GM12878 (cell line): Measurements from ENCODE around the gene TCF7. TPM values are rescaled to one million over a fixed set of nuclear protein-coding genes. Genes with fewer than 3 reads are reported as not detected.

Experiments
- ATF2 ChIP-seq: IDR thresholded peaks from 2 replicates; pipeline ENCODE4 v1.6.1; 2012; ENCODE audit warnings: low read length, inconsistent platforms
- ATF7 ChIP-seq: fragments of 450-650 bp; IDR thresholded peaks from 2 replicates; pipeline ENCODE4 v1.6.1; 2016; ENCODE audit warnings: low read depth, mild to moderate bottlenecking
- BCLAF1 ChIP-seq: fragments of 450-650 bp; IDR thresholded peaks from 2 replicates; pipeline ENCODE4 v1.6.1; 2017; ENCODE audit warnings: antibody characterized with exemption, mild to moderate bottlenecking, moderate library complexity
- BHLHE40 ChIP-seq, 2 experiments: fragments of 450-650 bp in 1 of 2; IDR thresholded peaks; 2 replicates each; pipeline ENCODE4 v1.6.1; 2011 to 2017; ENCODE audit warnings: low read depth in 2 of 2, borderline replicate concordance in 1 of 2, improper control_type of control experiment in 1 of 2, low read length in 1 of 2, mild to moderate bottlenecking in 1 of 2
- CBX5 ChIP-seq: sonication (generic); IDR thresholded peaks from 2 replicates; pipeline ENCODE4 v1.6.1; 2016; ENCODE audit warnings: low read depth, moderate library complexity, mild to moderate bottlenecking, inconsistent platforms
- ETV6 ChIP-seq, 2 experiments: fragments of 450-650 bp in 1 of 2; IDR thresholded peaks in 1 of 2; conservative IDR thresholded peaks in 1 of 2; 2 replicates each; pipeline ENCODE4 v1.6.1; 2014; ENCODE audit warnings: antibody characterized with exemption in 1 of 2, borderline replicate concordance in 1 of 2, low read depth in 1 of 2, mild to moderate bottlenecking in 1 of 2, moderate library complexity in 1 of 2
- FOS ChIP-seq: IDR thresholded peaks from 3 replicates; pipeline ENCODE4 v1.6.1; 2011; ENCODE audit warnings: borderline replicate concordance; ENCODE audit not compliant: insufficient read length; ENCODE audit errors: extremely low read depth
- HDAC2 ChIP-seq: fragments of 200-600 bp; sonication (generic); IDR thresholded peaks from 2 replicates; pipeline ENCODE4 v1.6.1; 2017
- IKZF2 ChIP-seq, 2 experiments: fragments of 450-650 bp; IDR thresholded peaks; 2 replicates each; pipeline ENCODE4 v1.6.1; 2017; ENCODE audit warnings: mild to moderate bottlenecking in 2 of 2, moderate library complexity in 2 of 2
- IRF4 ChIP-seq: IDR thresholded peaks from 2 replicates; pipeline ENCODE4 v1.6.1; 2011; ENCODE audit warnings: low read depth, low read length
- KLF5 ChIP-seq: fragments of 450-650 bp; IDR thresholded peaks from 2 replicates; pipeline ENCODE4 v1.6.1; 2014; ENCODE audit warnings: mild to moderate bottlenecking; ENCODE audit not compliant: partially characterized antibody
- MEF2A ChIP-seq: IDR thresholded peaks from 2 replicates; pipeline ENCODE4 v1.6.1; 2011; ENCODE audit warnings: low read depth, mild to moderate bottlenecking, low read length, moderate library complexity; ENCODE audit not compliant: insufficient read depth
- MYB ChIP-seq: fragments of 150-350 bp; IDR thresholded peaks from 2 replicates; pipeline ENCODE4 v1.6.1; 2014; ENCODE audit warnings: mild to moderate bottlenecking, low read depth, low read length, borderline replicate concordance
- NFIC ChIP-seq: IDR thresholded peaks from 2 replicates; pipeline ENCODE4 v1.6.1; 2012; ENCODE audit warnings: low read depth, mild to moderate bottlenecking, inconsistent platforms, low read length, moderate library complexity
- NFYB ChIP-seq: IDR thresholded peaks from 2 replicates; pipeline ENCODE4 v1.6.1; 2011; ENCODE audit warnings: low read depth, mild to moderate bottlenecking, low read length, improper control_type of control experiment, moderate library complexity; ENCODE audit not compliant: insufficient read depth
- NR2F1 ChIP-seq: fragments of 450-650 bp; conservative IDR thresholded peaks from 2 replicates; pipeline ENCODE4 v1.6.1; 2017; ENCODE audit warnings: mild to moderate bottlenecking
- POLR2AphosphoS5 ChIP-seq: IDR thresholded peaks from 2 replicates; pipeline ENCODE4 v1.6.1; 2011; ENCODE audit warnings: mild to moderate bottlenecking, low read length, inconsistent platforms
- RELB ChIP-seq: fragments of 450-650 bp; IDR thresholded peaks from 2 replicates; pipeline ENCODE4 v1.6.1; 2017; ENCODE audit warnings: low read depth, mild to moderate bottlenecking, moderate library complexity
- RUNX3 ChIP-seq: IDR thresholded peaks from 2 replicates; pipeline ENCODE4 v1.6.1; 2012; ENCODE audit warnings: low read length, inconsistent platforms
- SMARCA5 ChIP-seq: fragments of 450-650 bp; IDR thresholded peaks from 2 replicates; pipeline ENCODE4 v1.6.1; 2017; ENCODE audit warnings: mild to moderate bottlenecking
- SREBF2 ChIP-seq: IDR thresholded peaks from 2 replicates; pipeline ENCODE4 v1.6.1; 2012; ENCODE audit warnings: mild to moderate bottlenecking, low read length
- STAT1 ChIP-seq: fragments of 450-650 bp; conservative IDR thresholded peaks from 2 replicates; pipeline ENCODE4 v1.6.1; 2014; ENCODE audit warnings: antibody characterized with exemption, mild to moderate bottlenecking
- SUPT20H ChIP-seq: IDR thresholded peaks from 2 replicates; pipeline ENCODE4 v1.6.1; 2011; ENCODE audit warnings: low read depth, mild to moderate bottlenecking, low read length, moderate library complexity, borderline replicate concordance; ENCODE audit not compliant: control insufficient read depth
- SUZ12 ChIP-seq: fragments of 200-600 bp; sonication (generic); IDR thresholded peaks from one replicate; pipeline ENCODE4 v1.6.1; 2018; ENCODE audit warnings: antibody characterized with exemption, mild to moderate bottlenecking; ENCODE audit not compliant: unreplicated experiment
- TAF1 ChIP-seq: IDR thresholded peaks from 2 replicates; pipeline ENCODE4 v1.6.1; 2011; ENCODE audit warnings: mild to moderate bottlenecking, low read depth, low read length, borderline replicate concordance
- polyA plus RNA-seq, 11 experiments: library from polyadenylated mRNA; depleted of rRNA in 4 of 11; unstranded in 6 of 11; stranded (reverse) in 5 of 11; fragments of >200 nt; fragmentation: Nextera tagmentation in 4 of 11; fragmentation: Illumina TruSeq in 1 of 11; extraction: Ambion mirVana in 4 of 11; extraction: Trizol in 1 of 11; gene quantifications; 1 replicate in 1 of 11; 2 replicates in 10 of 11; pipeline versions ENCODE4 v1.2.1 to v1.2.3, GENCODE V29; 2011 to 2016; ENCODE audit warnings: inconsistent platforms in 2 of 11, missing spikeins in 2 of 11, low read depth in 1 of 11
- total RNA-seq, 4 experiments: library from RNA; depleted of rRNA in 3 of 4; stranded (reverse); fragments of >200 nt in 3 of 4; fragmentation: Illumina TruSeq in 1 of 4; extraction: Trizol in 1 of 4; gene quantifications; 2 replicates each; pipeline versions ENCODE4 v1.2.1 to v1.2.3, GENCODE V29; 2013 to 2021

Gene TCF7
- total and polyA plus RNA-seq, 10 of the 15 experiments (the other 5 are each of a cell fraction or from before 2014, with no cell fraction given), result 10.0 to 60.2 (median 23.6) TPM

GRCh38 chr5:134111741-134112647 lies 2.5 kb upstream of the TCF7 start (continued):
- TF ChIP-seq BCLAF1 (no peak), ATF7 (peak; percentile 94), ATF2 (peak; percentile 84), MYB (no peak), IRF4 (peak; percentile 76), NFIC (peak; percentile 64; the same call in 1 of the 2 replicates), BHLHE40 (IDR thresholded peaks at IDR 0.05; ENCODE audit: borderline replicate concordance in 1 of 2, low read depth in 2 of 2, low read length in 1 of 2) (no peak), SUZ12 (no peak), POLR2AphosphoS5 (no peak; the same call in 1 of the 2 replicates), MEF2A (no peak), NR2F1 (no peak), KLF5 (no peak), SREBF2 (no peak), HDAC2 (no peak), STAT1 (no peak), IKZF2 (IDR thresholded peaks at IDR 0.05) (peak; percentile 57 to 68; a peak in 3 of 4 replicates), RUNX3 (peak; percentile 36; the same call in 1 of the 2 replicates), FOS (no peak), NFYB (no peak), SUPT20H (no peak), ETV6 (conservative IDR thresholded peaks at IDR 0.05 in 1 of 2, IDR thresholded peaks at IDR 0.05 in 1 of 2; ENCODE audit: borderline replicate concordance in 1 of 2, low read depth in 1 of 2) (no peak), SMARCA5 (peak; percentile 43; the same call in 1 of the 2 replicates), RELB (0 out of 2 replicates have a peak, but pooled peaks have one; percentile 38), CBX5 (no peak), TAF1 (no peak)
